ENCODE measurements around the gene SH2D3C. TPM values are rescaled to one million over a fixed set of nuclear protein-coding genes. Genes with fewer than 3 reads are reported as not detected.

SH2D3C gene
- total RNA-seq, 1 donor from 2014 or later = 19.3 TPM

DNA sequence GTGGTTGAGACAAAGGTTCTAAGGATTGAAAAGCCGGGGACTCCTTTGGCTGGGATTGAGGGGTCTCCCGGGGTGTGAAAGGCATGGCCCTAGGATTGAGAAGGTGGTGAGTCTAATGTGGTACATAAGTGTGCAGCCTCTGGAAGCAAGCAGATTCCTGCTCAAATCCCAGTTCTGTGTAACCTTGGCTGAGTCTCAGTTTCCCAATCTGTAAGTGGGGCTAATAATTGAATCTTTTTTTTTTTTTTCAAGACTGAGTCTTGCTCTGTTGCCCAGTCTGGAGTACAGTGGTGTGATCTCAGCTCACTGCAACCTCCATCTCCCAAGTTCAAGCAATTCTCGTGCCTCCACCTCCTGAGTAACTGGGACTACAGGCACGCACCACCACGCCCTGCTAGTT is 5.9 kb downstream of the SH2D3C start:
- Mint-ChIP-seq H3K4me1 (ENCODE audit: unreplicated experiment) (peaks cover 38% of the 10 kb centered on the region), H3K27ac (ENCODE audit: unreplicated experiment) (no peak overlapping the region), H3K27me3 (ENCODE audit: unreplicated experiment) (no peaks in the 10 kb centered on the region), H3K9me3 (ENCODE audit: unreplicated experiment) (no peaks in the 10 kb centered on the region), H3K36me3 (ENCODE audit: unreplicated experiment) (no peaks in the 10 kb centered on the region), H3K4me3 (ENCODE audit: unreplicated experiment) (no peak overlapping the region)
- no peak for DNase-seq (ENCODE audit: extremely low spot score, unreplicated experiment)
- TF ChIP-seq CTCF (IDR thresholded peaks at IDR 0.05) = no peak

- Mint-ChIP-seq H3K27ac (ENCODE audit: unreplicated experiment) (peak overlapping the region; percentile 34), H3K4me3 (ENCODE audit: unreplicated experiment) (peak overlapping the region; percentile 94), H3K27me3 (ENCODE audit: unreplicated experiment) (no peaks in the 10 kb centered on the region), H3K36me3 (ENCODE audit: unreplicated experiment) (peaks cover 5% of the 10 kb centered on the region), H3K9me3 (ENCODE audit: unreplicated experiment) (no peaks in the 10 kb centered on the region), H3K4me1 (ENCODE audit: unreplicated experiment) (peaks cover 44% of the 10 kb centered on the region)
- TF ChIP-seq CTCF (IDR thresholded peaks at IDR 0.05) = no peak
- DNase-seq (ENCODE audit: extremely low spot score, unreplicated experiment) = no peak
Measured at GRCh38 chr9:127771570-127772189, 6.8 kb downstream of the SH2D3C start.

DNA sequence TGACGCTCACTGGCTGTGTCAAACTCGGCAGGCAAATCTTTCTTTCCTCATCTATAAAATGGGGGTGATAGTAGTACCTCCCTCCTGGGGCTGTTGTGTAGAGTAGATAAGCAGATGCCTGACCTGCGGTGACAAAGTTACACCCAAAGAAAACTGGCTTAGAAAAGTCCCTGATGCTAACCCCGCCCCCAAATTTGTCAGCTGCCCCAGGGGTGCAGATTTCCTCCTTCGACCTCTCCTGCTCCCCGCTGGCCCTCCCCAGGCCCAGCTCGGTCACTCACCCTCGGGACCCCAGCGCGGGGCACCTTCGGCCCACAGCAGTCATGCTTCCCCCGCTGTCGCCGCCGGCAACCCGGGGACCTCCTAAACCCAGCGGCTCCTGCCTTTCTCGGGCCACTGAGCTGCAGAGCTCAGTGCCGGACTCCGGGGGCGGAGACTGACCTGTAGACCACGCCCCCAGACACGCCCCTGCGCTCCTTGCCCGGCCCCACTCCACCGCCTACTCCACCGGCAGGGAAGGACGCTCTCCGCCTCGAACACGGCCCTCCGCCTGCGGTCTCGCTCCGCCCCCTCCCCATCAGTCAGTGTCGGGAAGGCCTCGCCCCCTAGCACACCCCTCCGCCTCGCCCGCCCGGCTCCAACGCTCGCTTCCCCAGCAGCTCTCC is 7.4 kb downstream of the SH2D3C start:
- no peaks in the 10 kb centered on the region for H3K27me3 Mint-ChIP-seq (ENCODE audit: unreplicated experiment)
- H3K9me3 Mint-ChIP-seq (ENCODE audit: unreplicated experiment) = no peaks in the 10 kb centered on the region
- DNase-seq (ENCODE audit: extremely low spot score, unreplicated experiment) = peak; percentile 100
- peak overlapping the region; percentile 94 for H3K4me3 Mint-ChIP-seq (ENCODE audit: unreplicated experiment)
- H3K4me1 Mint-ChIP-seq (ENCODE audit: unreplicated experiment) = peaks cover 48% of the 10 kb centered on the region
- H3K36me3 Mint-ChIP-seq (ENCODE audit: unreplicated experiment) = peaks cover 8% of the 10 kb centered on the region
- TF ChIP-seq CTCF (IDR thresholded peaks at IDR 0.05) = no peak
- peak overlapping the region; percentile 98 for H3K27ac Mint-ChIP-seq (ENCODE audit: unreplicated experiment)

DNA sequence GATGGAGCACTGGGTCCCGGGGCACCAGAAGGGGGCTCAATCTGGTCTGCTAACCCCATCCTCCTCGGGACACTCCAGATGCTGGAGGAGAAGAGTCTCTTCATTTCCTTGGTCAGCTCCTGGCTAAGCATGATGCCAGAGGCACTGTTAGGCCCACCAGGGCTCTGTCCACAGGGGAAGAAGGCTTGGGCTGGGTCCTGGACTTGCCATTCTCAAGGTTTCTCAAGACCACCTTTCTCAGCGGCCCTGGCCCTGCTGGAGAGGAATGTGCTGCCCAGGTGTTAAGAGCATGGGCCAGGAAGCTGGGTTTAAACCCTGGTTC is 7.9 kb downstream of the SH2D3C start:
- DNase-seq (ENCODE audit: extremely low spot score, unreplicated experiment) = no peak
- Mint-ChIP-seq H3K27ac (ENCODE audit: unreplicated experiment) (peak overlapping the region; percentile 98), H3K36me3 (ENCODE audit: unreplicated experiment) (peaks cover 8% of the 10 kb centered on the region), H3K4me3 (ENCODE audit: unreplicated experiment) (peak overlapping the region; percentile 94), H3K4me1 (ENCODE audit: unreplicated experiment) (peaks cover 53% of the 10 kb centered on the region), H3K27me3 (ENCODE audit: unreplicated experiment) (no peaks in the 10 kb centered on the region), H3K9me3 (ENCODE audit: unreplicated experiment) (no peaks in the 10 kb centered on the region)
- no peak for TF ChIP-seq CTCF (IDR thresholded peaks at IDR 0.05)

- no peak for DNase-seq (ENCODE audit: extremely low spot score, unreplicated experiment)
- Mint-ChIP-seq H3K36me3 (ENCODE audit: unreplicated experiment) (peaks cover 12% of the 10 kb centered on the region), H3K27ac (ENCODE audit: unreplicated experiment) (peak overlapping the region; percentile 98), H3K27me3 (ENCODE audit: unreplicated experiment) (no peaks in the 10 kb centered on the region), H3K4me3 (ENCODE audit: unreplicated experiment) (peak overlapping the region; percentile 94), H3K9me3 (ENCODE audit: unreplicated experiment) (no peaks in the 10 kb centered on the region), H3K4me1 (ENCODE audit: unreplicated experiment) (peaks cover 57% of the 10 kb centered on the region)
- peak; percentile 11 for TF ChIP-seq CTCF (IDR thresholded peaks at IDR 0.05)
Measured at GRCh38 chr9:127769929-127770582, 8.4 kb downstream of the SH2D3C start.
